ENCODE measurements around the gene SLC25A33.

SLC25A33 gene

GRCh38 chr1:9534953-9535352 lies 4.3 kb upstream of the SLC25A33 start:
- H3K9ac ChIP-seq (ENCODE audit: insufficient read length), result no peak overlapping the region
- TF ChIP-seq EZH2 (IDR thresholded peaks at IDR 0.05) (no peak), FOXP2 (optimal IDR thresholded peaks at IDR 0.05; ENCODE audit: control extremely low read depth, extremely low read length, insufficient read depth) (no peak)
- no peak for DNase-seq (ENCODE audit: low read depth, low spot score)
- H3K9me3 ChIP-seq (ENCODE audit: low read depth, low read length), result no peaks in the 10 kb centered on the region
- H3K36me3 ChIP-seq (ENCODE audit: insufficient read depth, low read length), result no peaks in the 10 kb centered on the region
- H3K27ac ChIP-seq, result no peak overlapping the region
- H3K4me3 ChIP-seq, result no peak overlapping the region

GRCh38 chr1:9536301-9536700 lies 3.0 kb upstream of the SLC25A33 start:
- no peak for DNase-seq (ENCODE audit: low read depth, low spot score)
- Histone ChIP-seq H3K36me3 (ENCODE audit: insufficient read depth, low read length) (no peaks in the 10 kb centered on the region), H3K9me3 (ENCODE audit: low read depth, low read length) (no peaks in the 10 kb centered on the region), H3K4me3 (no peak overlapping the region), H3K27ac (no peak overlapping the region), H3K9ac (ENCODE audit: insufficient read length) (no peak overlapping the region)
- no peak for TF ChIP-seq POLR2AphosphoS5 (IDR thresholded peaks at IDR 0.05; ENCODE audit: borderline replicate concordance, low read depth, low read length)
- TF ChIP-seq FOXP2 (optimal IDR thresholded peaks at IDR 0.05; ENCODE audit: control extremely low read depth, extremely low read length, insufficient read depth), result no peak
- TF ChIP-seq EZH2 (IDR thresholded peaks at IDR 0.05), result no peak

- no peaks in the 10 kb centered on the region for H3K36me3 ChIP-seq (ENCODE audit: insufficient read depth, low read length)
- H3K27ac ChIP-seq, result peak overlapping the region; percentile 83
- H3K4me3 ChIP-seq, result no peak overlapping the region
- TF ChIP-seq FOXP2 (optimal IDR thresholded peaks at IDR 0.05; ENCODE audit: control extremely low read depth, extremely low read length, insufficient read depth) (no peak), POLR2AphosphoS5 (IDR thresholded peaks at IDR 0.05; ENCODE audit: borderline replicate concordance, low read depth, low read length) (no peak), EZH2 (IDR thresholded peaks at IDR 0.05) (no peak)
- no peaks in the 10 kb centered on the region for H3K9me3 ChIP-seq (ENCODE audit: low read depth, low read length)
- DNase-seq (ENCODE audit: low read depth, low spot score), result no peak
- H3K9ac ChIP-seq (ENCODE audit: insufficient read length), result no peak overlapping the region
Observed at GRCh38 chr1:9537863-9538668, 1.2 kb upstream of the SLC25A33 start.

- Histone ChIP-seq H3K9ac (ENCODE audit: insufficient read length) (peak overlapping the region; percentile 47), H3K27ac (peak overlapping the region; percentile 77), H3K36me3 (ENCODE audit: insufficient read depth, low read length) (no peaks in the 10 kb centered on the region), H3K4me3 (peak overlapping the region; percentile 68), H3K9me3 (ENCODE audit: low read depth, low read length) (no peaks in the 10 kb centered on the region)
- no peak for DNase-seq (ENCODE audit: low read depth, low spot score)
- TF ChIP-seq EZH2 (IDR thresholded peaks at IDR 0.05) (no peak), FOXP2 (optimal IDR thresholded peaks at IDR 0.05; ENCODE audit: control extremely low read depth, extremely low read length, insufficient read depth) (no peak), POLR2AphosphoS5 (IDR thresholded peaks at IDR 0.05; ENCODE audit: borderline replicate concordance, low read depth, low read length) (no peak)
Observed at GRCh38 chr1:9538669-9539164, 548 bp upstream of the SLC25A33 start.

GRCh38 chr1:9539829-9540550 lies 725 bp downstream of the SLC25A33 start:
- Histone ChIP-seq H3K27ac (peak overlapping the region; percentile 68), H3K9me3 (ENCODE audit: low read depth, low read length) (no peaks in the 10 kb centered on the region), H3K36me3 (ENCODE audit: insufficient read depth, low read length) (no peaks in the 10 kb centered on the region), H3K9ac (ENCODE audit: insufficient read length) (peak overlapping the region; percentile 76), H3K4me3 (peak overlapping the region; percentile 84)
- no peak for DNase-seq (ENCODE audit: low read depth, low spot score)
- TF ChIP-seq EZH2 (IDR thresholded peaks at IDR 0.05), result no peak
- TF ChIP-seq FOXP2 (optimal IDR thresholded peaks at IDR 0.05; ENCODE audit: control extremely low read depth, extremely low read length, insufficient read depth), result no peak
- TF ChIP-seq POLR2AphosphoS5 (IDR thresholded peaks at IDR 0.05; ENCODE audit: borderline replicate concordance, low read depth, low read length), result no peak

GRCh38 chr1:9542430-9542829 lies 3.2 kb downstream of the SLC25A33 start:
- no peaks in the 10 kb centered on the region; the same call in 1 of the 2 replicates for H3K36me3 ChIP-seq (ENCODE audit: insufficient read depth, low read length)
- no peaks in the 10 kb centered on the region for H3K9me3 ChIP-seq (ENCODE audit: low read depth, low read length)
- H3K9ac ChIP-seq (ENCODE audit: insufficient read length), result no peak overlapping the region
- TF ChIP-seq EZH2 (IDR thresholded peaks at IDR 0.05) (no peak), FOXP2 (optimal IDR thresholded peaks at IDR 0.05; ENCODE audit: control extremely low read depth, extremely low read length, insufficient read depth) (no peak), POLR2AphosphoS5 (IDR thresholded peaks at IDR 0.05; ENCODE audit: borderline replicate concordance, low read depth, low read length) (no peak)
- H3K4me3 ChIP-seq, result peak overlapping the region; percentile 74
- peak overlapping the region; percentile 88 for H3K27ac ChIP-seq
- DNase-seq (ENCODE audit: low read depth, low spot score), result peak; percentile 61

- TF ChIP-seq POLR2AphosphoS5 (IDR thresholded peaks at IDR 0.05; ENCODE audit: borderline replicate concordance, low read depth, low read length) (no peak), EZH2 (IDR thresholded peaks at IDR 0.05) (no peak)
- H3K36me3 ChIP-seq (ENCODE audit: insufficient read depth, low read length), result no peaks in the 10 kb centered on the region; the same call in 1 of the 2 replicates
- no peaks in the 10 kb centered on the region for H3K9me3 ChIP-seq (ENCODE audit: low read depth, low read length)
- no peak overlapping the region for H3K4me3 ChIP-seq
- peak overlapping the region; percentile 26; the same call in 1 of the 2 replicates for H3K27ac ChIP-seq
- no peak for DNase-seq (ENCODE audit: low read depth, low spot score)
- H3K9ac ChIP-seq (ENCODE audit: insufficient read length), result no peak overlapping the region
Observed at GRCh38 chr1:9544926-9545325, 5.7 kb downstream of the SLC25A33 start.

GRCh38 chr1:9549955-9550546 lies 10.8 kb downstream of the SLC25A33 start:
- no peak overlapping the region for H3K27ac ChIP-seq
- H3K9me3 ChIP-seq (ENCODE audit: low read depth, low read length), result no peaks in the 10 kb centered on the region
- TF ChIP-seq FOXP2 (optimal IDR thresholded peaks at IDR 0.05; ENCODE audit: control extremely low read depth, extremely low read length, insufficient read depth) (no peak), POLR2AphosphoS5 (IDR thresholded peaks at IDR 0.05; ENCODE audit: borderline replicate concordance, low read depth, low read length) (no peak), EZH2 (IDR thresholded peaks at IDR 0.05) (no peak)
- DNase-seq (ENCODE audit: low read depth, low spot score), result no peak
- H3K4me3 ChIP-seq, result no peak overlapping the region
- peaks cover 22% of the 10 kb centered on the region for H3K36me3 ChIP-seq (ENCODE audit: insufficient read depth, low read length)
- no peak overlapping the region for H3K9ac ChIP-seq (ENCODE audit: insufficient read length)
